Activated CD8-positive, alpha-beta memory T cell treated with anti-CD3 and anti-CD28 coated beads for 36 hours (primary cell): ENCODE data around the gene TSR1. TPM values are rescaled to one million over a fixed set of nuclear protein-coding genes. Genes with fewer than 3 reads are reported as not detected.

ENCODE experiments used
- CTCF ChIA-PET: fragments of 350-600 bp; sonication (Branson Sonifier 250); formaldehyde crosslinking; loops from one replicate; lab custom pipeline; 2021; ENCODE audit warnings: antibody characterized with exemption; lab: Charles Lee
- POLR2A ChIA-PET: fragments of 350-600 bp; sonication (Branson Sonifier 250); formaldehyde crosslinking; loops from one replicate; lab custom pipeline; 2021; ENCODE audit warnings: antibody characterized with exemption; lab: Charles Lee
- total RNA-seq, 2 experiments: library from RNA; stranded (reverse); gene quantifications; one replicate each; pipeline ENCODE4 v1.2.3, GENCODE V29; 2021

The TSR1 gene
- total RNA-seq, result 100 to 1,000 TPM; 108 to 109 TPM

GRCh38 chr17:2336215-2336851, at the start of gene TSR1:
Gene TSR1 (minus strand): TSS chr17:2336457. CDS start chr17:2336427, 30 bp downstream.
- ChIA-PET POLR2A (interaction anchor here (0.6 to 1.5 kb wide), 11 partner anchors 15 to 706 kb away, joined by 3 to 13 read pairs (median 3); partner anchors contain the start of genes HIC1, MNT, SMG6 and SRR), CTCF (interaction anchor here (0.6 to 1.5 kb wide), 9 partner anchors 17 to 285 kb away, joined by 3 to 5 read pairs (median 3); partner anchors contain the start of genes SMG6 and SRR)

- CTCF ChIA-PET, result interaction anchor here (0.9 to 7.6 kb wide), 3 partner anchors 16 to 32 kb away, joined by 3 to 131 read pairs (median 4); no protein-coding TSS in a partner anchor
- POLR2A ChIA-PET, result no interaction called here
These were observed 49.3 kb upstream of the TSR1 start for GRCh38 chr17:2385240-2386210.

- ChIA-PET CTCF (interaction anchor here (1.1 to 7.6 kb wide), 3 partner anchors 17 to 48 kb away, joined by 3 to 131 read pairs (median 3); partner anchors contain the start of gene TSR1), POLR2A (no interaction called here)
These were observed 48.3 kb upstream of the TSR1 start for GRCh38 chr17:2384439-2385127.

GRCh38 chr17:2383628-2384167, 47.4 kb upstream of the TSR1 start:
- ChIA-PET CTCF (interaction anchor here (0.6 to 7.6 kb wide), 12 partner anchors 8 to 450 kb away, joined by 3 to 131 read pairs (median 6); partner anchors contain the start of genes MNT and TSR1), POLR2A (interaction anchor here (1.6 to 3.1 kb wide), 2 partner anchors 8 to 32 kb away, joined by 9 to 24 read pairs; no protein-coding TSS in a partner anchor)

- CTCF ChIA-PET, result interaction anchor here (1.3 to 7.6 kb wide), 4 partner anchors 11 to 36 kb away, joined by 4 to 131 read pairs (median 24); no protein-coding TSS in a partner anchor
- POLR2A ChIA-PET, result interaction anchor here (3.1 kb wide), 1 partner anchor 35 kb away, joined by 24 read pairs; no protein-coding TSS in a partner anchor
These were observed 44.8 kb upstream of the TSR1 start for GRCh38 chr17:2380950-2381649.

GRCh38 chr17:2380226-2380922, 44.1 kb upstream of the TSR1 start:
- POLR2A ChIA-PET, result interaction anchor here (3.1 kb wide), 1 partner anchor 35 kb away, joined by 24 read pairs; no protein-coding TSS in a partner anchor
- CTCF ChIA-PET, result interaction anchor here (3.5 to 7.6 kb wide), 2 partner anchors 11 to 37 kb away, joined by 40 to 131 read pairs; no protein-coding TSS in a partner anchor

- CTCF ChIA-PET, result interaction anchor here (7.6 kb wide), 1 partner anchor 38 kb away, joined by 131 read pairs; no protein-coding TSS in a partner anchor
- POLR2A ChIA-PET, result no interaction called here
These were observed 43.4 kb upstream of the TSR1 start for GRCh38 chr17:2379489-2380225.

GRCh38 chr17:2378905-2379304, 42.6 kb upstream of the TSR1 start:
- CTCF ChIA-PET, result interaction anchor here (0.7 to 7.6 kb wide), 2 partner anchors 38 to 57 kb away, joined by 3 to 131 read pairs; no protein-coding TSS in a partner anchor
- POLR2A ChIA-PET, result no interaction called here

- CTCF ChIA-PET, result no interaction called here
These were observed 41.4 kb upstream of the TSR1 start for GRCh38 chr17:2377659-2378058.

GRCh38 chr17:2376107-2376506, 39.9 kb upstream of the TSR1 start:
- CTCF ChIA-PET, result no interaction called here

More at GRCh38 chr17:2377659-2378058, 41.4 kb upstream of the TSR1 start:
- POLR2A ChIA-PET, result no interaction called here

GRCh38 chr17:2375406-2375805, 39.1 kb upstream of the TSR1 start:
- POLR2A ChIA-PET, result no interaction called here
- CTCF ChIA-PET, result no interaction called here

More at GRCh38 chr17:2376107-2376506, 39.9 kb upstream of the TSR1 start:
- POLR2A ChIA-PET, result no interaction called here

GRCh38 chr17:2374549-2375285, 38.5 kb upstream of the TSR1 start:
- ChIA-PET POLR2A (no interaction called here), CTCF (interaction anchor here (1.2 kb wide), 1 partner anchor 7 kb away, joined by 4 read pairs; no protein-coding TSS in a partner anchor)

GRCh38 chr17:2373179-2373578, 36.9 kb upstream of the TSR1 start:
- ChIA-PET CTCF (interaction anchor here (0.9 kb wide), 1 partner anchor 43 kb away, joined by 3 read pairs; no protein-coding TSS in a partner anchor), POLR2A (no interaction called here)

- CTCF ChIA-PET, result interaction anchor here (0.9 kb wide), 1 partner anchor 43 kb away, joined by 3 read pairs; no protein-coding TSS in a partner anchor
- POLR2A ChIA-PET, result no interaction called here
These were observed 36.4 kb upstream of the TSR1 start for GRCh38 chr17:2372681-2373080.

- ChIA-PET CTCF (no interaction called here), POLR2A (no interaction called here)
These were observed 35.9 kb upstream of the TSR1 start for GRCh38 chr17:2372180-2372579.
